SK-N-SH (cell line): Measurements from ENCODE around the gene ASIC4. TPM values are rescaled to one million over a fixed set of nuclear protein-coding genes. Genes with fewer than 3 reads are reported as not detected.

Experiments used
- CTCF ChIA-PET: fragments of 300-600, 350-600 bp; formaldehyde crosslinking; extraction: SDS; loops from one replicate; lab custom pipeline; 2021; lab: Yijun Ruan, JAX
- POLR2A ChIA-PET: fragments of 350-600 bp; sonication (Branson Sonifier 250); formaldehyde crosslinking; extraction: SDS; loops from one replicate; lab custom pipeline; 2020; ENCODE audit warnings: antibody characterized with exemption, inconsistent platforms; lab: Yijun Ruan, JAX
- DNase-seq: peaks from one replicate; pipeline ENCODE4 v3.0.0; 2012
- H2AFZ ChIP-seq: fragments of 200-600 bp; sonication (generic); 2 replicates; pipeline ENCODE4 v1.8.1; 2016; ENCODE audit warnings: antibody characterized with exemption, mild to moderate bottlenecking, low read depth
- H3F3A ChIP-seq: fragments of 200-600 bp; sonication (generic); replicated peaks from 2 replicates; pipeline ENCODE3; 2016; ENCODE audit warnings: antibody characterized with exemption, mild to moderate bottlenecking; ENCODE audit not compliant: insufficient read depth
- H3K27ac ChIP-seq, 2 experiments: fragments of 200-500 bp in 1 of 2; fragments of 200-600 bp in 1 of 2; sonication (Bioruptor generic) in 1 of 2; sonication (generic), shearing (Covaris generic) in 1 of 2; 2 replicates each; pipeline versions ENCODE4 v1.5.1 to v1.6.1; 2014 to 2016; ENCODE audit warnings: low read depth in 2 of 2, inconsistent platforms in 1 of 2, low read length in 1 of 2, mild to moderate bottlenecking in 1 of 2, mixed read lengths in 1 of 2
- H3K27me3 ChIP-seq: fragments of 200-600 bp; sonication (generic), shearing (Covaris generic); 2 replicates; pipeline ENCODE4 v1.6.1; 2016; ENCODE audit warnings: mixed run types; ENCODE audit not compliant: insufficient read depth
- H3K36me3 ChIP-seq, 2 experiments: fragments of 200-500 bp in 1 of 2; fragments of 200-600 bp in 1 of 2; sonication (Bioruptor generic) in 1 of 2; sonication (generic) in 1 of 2; replicated peaks in 1 of 2; 2 replicates each; pipeline versions ENCODE3 to v1.5.1; 2014 to 2016; ENCODE audit warnings: low read length in 1 of 2, mild to moderate bottlenecking in 1 of 2; ENCODE audit not compliant: insufficient read depth in 2 of 2, control insufficient read depth in 1 of 2
- H3K4me1 ChIP-seq, 2 experiments: fragments of 200-500 bp in 1 of 2; fragments of 200-600 bp in 1 of 2; sonication (Bioruptor generic) in 1 of 2; sonication (generic), shearing (Covaris generic) in 1 of 2; 2 replicates each; pipeline versions ENCODE4 v1.5.1 to v1.6.1; 2014 to 2016; ENCODE audit warnings: low read depth in 1 of 2, low read length in 1 of 2, mixed run types in 1 of 2; ENCODE audit not compliant: insufficient read depth in 2 of 2, control insufficient read depth in 1 of 2
- H3K4me2 ChIP-seq: fragments of 200-600 bp; sonication (generic), shearing (Covaris generic); 2 replicates; pipeline ENCODE4 v1.6.1; 2017; ENCODE audit warnings: mixed run types
- H3K4me3 ChIP-seq, 2 experiments: fragments of 200-500 bp in 1 of 2; fragments of 200-600 bp in 1 of 2; sonication (Bioruptor generic) in 1 of 2; sonication (generic), shearing (Covaris generic) in 1 of 2; 2 replicates each; pipeline versions ENCODE4 v1.5.1 to v1.8.1; 2014 to 2016; ENCODE audit warnings: low read depth in 2 of 2, inconsistent platforms in 1 of 2, low read length in 1 of 2, mild to moderate bottlenecking in 1 of 2, mixed read lengths in 1 of 2, moderate library complexity in 1 of 2
- H3K79me2 ChIP-seq: fragments of 200-600 bp; sonication (generic); 2 replicates; pipeline ENCODE4 v1.8.1; 2017; ENCODE audit warnings: mild to moderate bottlenecking; ENCODE audit not compliant: insufficient read depth
- H3K9ac ChIP-seq: fragments of 200-600 bp; sonication (generic); 2 replicates; pipeline ENCODE4 v1.6.1; 2017; ENCODE audit warnings: mixed run types
- H3K9me2 ChIP-seq: fragments of 200-600 bp; sonication (generic); 2 replicates; pipeline ENCODE4 v1.6.1; 2017; ENCODE audit warnings: mixed run types
- H3K9me3 ChIP-seq: fragments of 200-600 bp; sonication (generic); 2 replicates; pipeline ENCODE4 v1.6.1; 2017; ENCODE audit warnings: mixed run types, mild to moderate bottlenecking, moderate library complexity
- H4K20me1 ChIP-seq: fragments of 200-600 bp; sonication (generic); 2 replicates; pipeline ENCODE4 v1.6.1; 2017; ENCODE audit warnings: mild to moderate bottlenecking, mixed run types; ENCODE audit not compliant: insufficient read depth
- EZH2phosphoT487 ChIP-seq: fragments of 200-600 bp; sonication (generic); IDR thresholded peaks from 2 replicates; pipeline ENCODE4 v1.6.1; 2017; ENCODE audit warnings: low read depth, mixed run types, mild to moderate bottlenecking, antibody characterized with exemption, moderate library complexity, borderline replicate concordance
- FOSL2 ChIP-seq: IDR thresholded peaks from 2 replicates; pipeline ENCODE4 v1.4.0; 2012; ENCODE audit warnings: low read depth, mild to moderate bottlenecking, moderate library complexity, borderline replicate concordance
- FOXJ3 ChIP-seq: sonication (generic); formaldehyde crosslinking; IDR thresholded peaks from 2 replicates; pipeline ENCODE4 v1.5.1; 2020; ENCODE audit warnings: mild to moderate bottlenecking, missing genetic modification reagents
- FOXM1 ChIP-seq: IDR thresholded peaks from 2 replicates; pipeline ENCODE4 v1.4.0; 2012; ENCODE audit warnings: low read depth, mild to moderate bottlenecking
- GATA2 ChIP-seq: sonication (generic); formaldehyde crosslinking; IDR thresholded peaks from 2 replicates; pipeline ENCODE4 v1.5.0; 2020; ENCODE audit warnings: mild to moderate bottlenecking, missing genetic modification reagents
- IRF3 ChIP-seq: fragments of 150-350 bp; IDR thresholded peaks from 2 replicates; pipeline ENCODE4 v1.6.1; 2016; ENCODE audit warnings: mild to moderate bottlenecking, low read depth, low read length
- MXI1 ChIP-seq: IDR thresholded peaks from 2 replicates; pipeline ENCODE4 v1.6.1; 2012; ENCODE audit warnings: mild to moderate bottlenecking, low read depth, low read length, improper control_type of control experiment
- NFIC ChIP-seq: IDR thresholded peaks from 2 replicates; pipeline ENCODE4 v1.4.0; 2012; ENCODE audit warnings: borderline replicate concordance
- NRF1 ChIP-seq: IDR thresholded peaks from 2 replicates; pipeline ENCODE4 v1.6.1; 2012; ENCODE audit warnings: low read depth, mild to moderate bottlenecking, low read length
- POLR2AphosphoS5 ChIP-seq: IDR thresholded peaks from 2 replicates; pipeline ENCODE4 v1.6.1; 2012; ENCODE audit warnings: low read depth, low read length
- RAD21 ChIP-seq: IDR thresholded peaks from 2 replicates; pipeline ENCODE4 v1.6.1; 2012; ENCODE audit warnings: mild to moderate bottlenecking, low read length
- RCOR1 ChIP-seq: fragments of 150-350 bp; IDR thresholded peaks from 2 replicates; pipeline ENCODE4 v1.6.1; 2017; ENCODE audit warnings: antibody characterized with exemption, low read length
- RFX5 ChIP-seq: IDR thresholded peaks from 2 replicates; pipeline ENCODE4 v1.6.1; 2012; ENCODE audit warnings: mild to moderate bottlenecking, improper control_type of control experiment, low read length
- RXRA ChIP-seq: IDR thresholded peaks from 2 replicates; pipeline ENCODE4 v1.4.0; 2012; ENCODE audit warnings: low read depth, mild to moderate bottlenecking, borderline replicate concordance
- SMC3 ChIP-seq: IDR thresholded peaks from 2 replicates; pipeline ENCODE4 v1.6.1; 2012; ENCODE audit warnings: low read depth, low read length, improper control_type of control experiment
- TEAD4 ChIP-seq: IDR thresholded peaks from 2 replicates; pipeline ENCODE4 v1.4.0; 2012; ENCODE audit warnings: mild to moderate bottlenecking, borderline replicate concordance; ENCODE audit not compliant: insufficient read depth
- USF1 ChIP-seq: IDR thresholded peaks from 2 replicates; pipeline ENCODE4 v1.4.0; 2012; ENCODE audit warnings: low read depth, borderline replicate concordance
- YY1 ChIP-seq: IDR thresholded peaks from 2 replicates; pipeline ENCODE4 v1.4.0; 2012; ENCODE audit warnings: low read depth, mild to moderate bottlenecking
- WGBS: methylation state at CpG from one replicate; pipeline ENCODE4 v1.1.6; 2017; ENCODE audit warnings: low lambda C conversion rate; 5-methylcytosine and 5-hydroxymethylcytosine counted together
- polyA plus RNA-seq, 3 experiments: library from polyadenylated mRNA; depleted of rRNA; stranded (reverse); fragments of >200 nt; gene quantifications; 2 replicates each; pipeline ENCODE4 v1.2.3, GENCODE V29; 2012
- TF ChIP-seq, protein P1 (sequence below): IDR thresholded peaks from 2 replicates; pipeline ENCODE4 v1.4.0; 2012; ENCODE audit warnings: low read depth

The ASIC4 gene
- polyA plus RNA-seq, 1 of the 3 experiments (the other 2 are of a cell fraction), result 0.05 TPM

DNA sequence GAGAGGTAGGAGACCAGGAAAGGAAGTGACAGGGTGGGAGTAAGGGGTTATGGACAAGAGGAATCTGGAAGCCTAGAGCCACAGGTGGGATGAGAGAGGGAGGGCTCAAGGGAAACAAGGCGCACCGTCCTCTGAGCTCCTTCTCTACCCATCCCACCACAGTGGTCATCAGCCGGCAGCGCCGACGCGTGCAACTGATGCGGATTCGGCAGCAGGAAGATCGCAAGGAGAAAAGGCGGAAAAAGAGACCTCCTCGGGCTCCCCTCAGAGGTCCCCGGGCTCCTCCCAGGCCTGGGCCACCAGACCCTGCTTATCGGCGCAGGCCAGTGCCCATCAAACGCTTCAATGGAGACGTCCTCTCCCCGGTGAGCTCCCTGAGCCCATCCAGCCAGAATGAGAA, 34.7 kb downstream of the ASIC4 start:
- Histone ChIP-seq H3K4me1 (peaks cover 0 to 39% of the 10 kb centered on the region in 2 experiments; a peak in 1 of 4 replicates), H4K20me1 (no peaks in the 10 kb centered on the region), H3K4me2 (no peak overlapping the region), H3K9ac (no peak overlapping the region), H3K4me3 (no peak overlapping the region), H3K27me3 (no peaks in the 10 kb centered on the region), H3K36me3 (peaks cover 0 to 2% of the 10 kb centered on the region in 2 experiments), H3K79me2 (no peaks in the 10 kb centered on the region), H3K27ac (no peak overlapping the region), H3K9me2 (no peaks in the 10 kb centered on the region)
- ChIA-PET CTCF (interaction anchor here (0.7 to 3.0 kb wide), 8 partner anchors 11 to 373 kb away, joined by 3 to 23 read pairs (median 4); no protein-coding TSS in a partner anchor), POLR2A (interaction anchor here (0.8 kb wide), 1 partner anchor 11 kb away, joined by 3 read pairs; no protein-coding TSS in a partner anchor)
- DNase-seq, result no peak
- no peak for TF ChIP-seq POLR2AphosphoS5
- TF ChIP-seq IRF3, result no peak
- no peak for TF ChIP-seq MXI1
- TF ChIP-seq, protein P1, sequence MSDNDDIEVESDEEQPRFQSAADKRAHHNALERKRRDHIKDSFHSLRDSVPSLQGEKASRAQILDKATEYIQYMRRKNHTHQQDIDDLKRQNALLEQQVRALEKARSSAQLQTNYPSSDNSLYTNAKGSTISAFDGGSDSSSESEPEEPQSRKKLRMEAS, result no peak
- TF ChIP-seq EZH2phosphoT487, result no peak
- TF ChIP-seq YY1, result no peak
- TF ChIP-seq RFX5, result no peak
- TF ChIP-seq GATA2 (CRISPR knock-in tag), result no peak
- TF ChIP-seq SMC3, result no peak
- TF ChIP-seq NRF1, result no peak
- no peak for TF ChIP-seq FOXJ3 (CRISPR knock-in tag)
- TF ChIP-seq FOSL2, result no peak
- no peak for TF ChIP-seq RCOR1
- TF ChIP-seq RAD21, result no peak
- no peak for TF ChIP-seq RXRA
- TF ChIP-seq FOXM1, result no peak
- no peak for TF ChIP-seq USF1
- TF ChIP-seq, all 33 proteins: peak for 0
- Histone ChIP-seq H3F3A (no peaks in the 10 kb centered on the region), H3K9me3 (no peaks in the 10 kb centered on the region), H2AFZ (no peak overlapping the region)
- WGBS, result 94% methylated on average over 18 of the region's 18 CpGs

DNA sequence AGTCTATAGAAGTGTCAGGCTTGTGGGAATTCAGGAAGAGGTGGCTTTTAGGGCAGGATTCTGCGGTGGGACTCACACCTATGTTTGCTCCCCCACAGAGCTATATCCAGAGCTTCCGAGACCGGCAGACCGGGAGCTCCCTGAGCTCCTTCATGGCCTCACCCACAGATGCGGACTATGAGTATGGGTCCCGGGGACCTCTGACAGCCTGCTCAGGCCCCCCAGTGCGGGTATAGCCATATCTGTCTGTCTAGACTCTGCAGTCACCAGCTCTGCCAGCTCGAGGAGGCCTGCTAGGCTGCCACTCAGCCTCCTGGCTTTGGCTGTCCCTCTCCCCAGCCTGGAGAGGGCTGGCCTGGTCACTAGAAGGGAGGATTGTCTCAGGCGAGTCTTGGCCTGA, 35.3 kb downstream of the ASIC4 start:
- no peak for DNase-seq
- H3F3A ChIP-seq, result no peaks in the 10 kb centered on the region
- H3K36me3 ChIP-seq, result peaks cover 0 to 2% of the 10 kb centered on the region in 2 experiments
- H3K9me2 ChIP-seq, result no peaks in the 10 kb centered on the region
- no peak overlapping the region for H2AFZ ChIP-seq
- H3K9me3 ChIP-seq, result no peaks in the 10 kb centered on the region
- peaks cover 0 to 35% of the 10 kb centered on the region in 2 experiments; a peak in 1 of 4 replicates for H3K4me1 ChIP-seq
- H3K4me2 ChIP-seq, result no peak overlapping the region
- H4K20me1 ChIP-seq, result no peaks in the 10 kb centered on the region
- 76% methylated on average over 4 of the region's 9 CpGs for WGBS
- no peaks in the 10 kb centered on the region for H3K27me3 ChIP-seq
- ChIA-PET POLR2A (interaction anchor here (0.8 kb wide), 1 partner anchor 10 kb away, joined by 3 read pairs; no protein-coding TSS in a partner anchor), CTCF (interaction anchor here (0.9 to 3.0 kb wide), 7 partner anchors 11 to 374 kb away, joined by 3 to 23 read pairs (median 5); no protein-coding TSS in a partner anchor)
- no peak for TF ChIP-seq USF1
- no peak for TF ChIP-seq SMC3
- no peak for TF ChIP-seq NRF1
- TF ChIP-seq TEAD4, result no peak
- TF ChIP-seq POLR2AphosphoS5, result no peak
- no peak for TF ChIP-seq NFIC
- no peak for TF ChIP-seq EZH2phosphoT487
- no peak for TF ChIP-seq FOSL2
- TF ChIP-seq GATA2 (CRISPR knock-in tag), result no peak
- no peak overlapping the region for H3K9ac ChIP-seq
- no peak overlapping the region for H3K27ac ChIP-seq
- H3K4me3 ChIP-seq, result no peak overlapping the region
- H3K79me2 ChIP-seq, result no peaks in the 10 kb centered on the region
